Upper lobe of right lung (tissue), 1 donor: ENCODE data around the gene FAXC. TPM values are rescaled to one million over a fixed set of nuclear protein-coding genes. Genes with fewer than 3 reads are reported as not detected.

Source experiments
- ATAC-seq: fragments of 200-7000 bp; cut with Tn5 transposase; one replicate; pipeline ENCODE4 v1.9.1; 2020; ENCODE audit warnings: mild to moderate bottlenecking, moderate library complexity
- DNase-seq: peaks from one replicate; pipeline ENCODE4 v3.0.0-alpha.2; 2020
- H3K27ac ChIP-seq: fragments of 200-600 bp; one replicate; pipeline ENCODE4 v1.8.0; 2022
- H3K27me3 ChIP-seq: fragments of 200-600 bp; one replicate; pipeline ENCODE4 v1.8.0; 2022; ENCODE audit warnings: mild to moderate bottlenecking
- H3K36me3 ChIP-seq: fragments of 200-600 bp; one replicate; pipeline ENCODE4 v1.8.0; 2022
- H3K4me1 ChIP-seq: fragments of 200-600 bp; one replicate; pipeline ENCODE4 v1.8.0; 2022
- H3K4me3 ChIP-seq: fragments of 200-600 bp; one replicate; pipeline ENCODE4 v1.8.0; 2022; ENCODE audit warnings: mild to moderate bottlenecking
- H3K9me3 ChIP-seq: fragments of 200-600 bp; one replicate; pipeline ENCODE4 v1.8.0; 2022
- intact Hi-C: fragments of 100-400 bp; cut with DNase I; formaldehyde crosslinking; loops from one replicate; pipeline ENCODE4 v1.11.0; 2022
- total RNA-seq: library from RNA; stranded (reverse); fragmentation: NEBNext Ultra II Directional; extraction: Animal tissue kit (Norgen Biotek cat#: 25700); gene quantifications from one replicate; pipeline ENCODE4 v1.2.1, GENCODE V29; 2021
- TF ChIP-seq, protein P1 (sequence below): fragments of 200-600 bp; IDR thresholded peaks from one replicate; pipeline ENCODE4 v1.8.0; 2022; ENCODE audit warnings: antibody characterized with exemption
- donor health status: DM: no; HTN: yes; CAD: no; lungs with severe emphysema.

FAXC gene
- total RNA-seq, 1 donor from 2014 or later = 5.4 TPM

DNA sequence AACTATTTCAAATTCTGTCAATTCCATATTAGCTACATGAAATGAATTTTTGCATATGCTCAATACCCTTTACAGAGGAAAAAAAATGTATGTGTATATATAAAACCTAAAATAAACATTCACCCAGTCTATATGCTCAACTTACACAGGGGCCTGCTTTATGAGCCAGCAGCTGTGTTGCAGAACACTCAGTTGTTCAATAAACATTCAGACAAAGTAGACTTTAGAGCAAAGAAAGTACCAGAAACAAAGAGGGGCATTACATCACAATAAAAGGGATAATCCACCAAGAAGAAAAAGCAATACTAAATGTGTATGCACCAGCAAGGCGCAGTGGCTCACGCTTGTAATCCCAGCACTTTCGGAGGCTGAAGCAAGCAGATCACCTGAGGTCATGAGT is 35.0 kb upstream of the FAXC start:
- no peak for DNase-seq
- no peak for ATAC-seq
- no peaks in the 10 kb centered on the region for H3K36me3 ChIP-seq
- H3K27me3 ChIP-seq = no peaks in the 10 kb centered on the region
- TF ChIP-seq, protein P1, sequence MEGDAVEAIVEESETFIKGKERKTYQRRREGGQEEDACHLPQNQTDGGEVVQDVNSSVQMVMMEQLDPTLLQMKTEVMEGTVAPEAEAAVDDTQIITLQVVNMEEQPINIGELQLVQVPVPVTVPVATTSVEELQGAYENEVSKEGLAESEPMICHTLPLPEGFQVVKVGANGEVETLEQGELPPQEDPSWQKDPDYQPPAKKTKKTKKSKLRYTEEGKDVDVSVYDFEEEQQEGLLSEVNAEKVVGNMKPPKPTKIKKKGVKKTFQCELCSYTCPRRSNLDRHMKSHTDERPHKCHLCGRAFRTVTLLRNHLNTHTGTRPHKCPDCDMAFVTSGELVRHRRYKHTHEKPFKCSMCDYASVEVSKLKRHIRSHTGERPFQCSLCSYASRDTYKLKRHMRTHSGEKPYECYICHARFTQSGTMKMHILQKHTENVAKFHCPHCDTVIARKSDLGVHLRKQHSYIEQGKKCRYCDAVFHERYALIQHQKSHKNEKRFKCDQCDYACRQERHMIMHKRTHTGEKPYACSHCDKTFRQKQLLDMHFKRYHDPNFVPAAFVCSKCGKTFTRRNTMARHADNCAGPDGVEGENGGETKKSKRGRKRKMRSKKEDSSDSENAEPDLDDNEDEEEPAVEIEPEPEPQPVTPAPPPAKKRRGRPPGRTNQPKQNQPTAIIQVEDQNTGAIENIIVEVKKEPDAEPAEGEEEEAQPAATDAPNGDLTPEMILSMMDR = no peak
- no peaks in the 10 kb centered on the region for H3K9me3 ChIP-seq
- H3K4me1 ChIP-seq = no peaks in the 10 kb centered on the region
- no peak overlapping the region for H3K27ac ChIP-seq
- no peak overlapping the region for H3K4me3 ChIP-seq
- intact Hi-C loops = no loop called here

DNA sequence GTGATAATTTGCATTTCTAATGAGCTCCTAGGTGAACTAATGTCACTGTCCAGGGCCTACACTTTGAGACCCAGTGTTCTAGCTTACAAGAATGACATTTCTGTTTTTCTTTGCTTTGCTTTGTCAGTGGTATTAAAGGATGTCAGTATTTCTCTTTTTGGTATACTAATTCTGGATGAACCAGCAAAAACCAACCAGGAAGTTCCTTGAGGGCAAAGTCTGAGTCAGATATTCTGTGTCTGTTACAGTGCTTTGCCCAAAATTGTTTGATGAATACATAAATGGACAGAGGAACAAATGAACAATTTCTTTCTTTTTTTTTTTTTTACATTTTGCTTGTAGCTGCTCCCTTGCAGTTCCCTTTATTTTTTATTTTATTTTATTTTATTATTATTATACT is 29.2 kb upstream of the FAXC start:
- TF ChIP-seq, protein P1 = no peak
- ATAC-seq (no peak), DNase-seq (no peak)
- H3K4me1 ChIP-seq = no peaks in the 10 kb centered on the region
- no peak overlapping the region for H3K27ac ChIP-seq
- no peaks in the 10 kb centered on the region for H3K9me3 ChIP-seq
- H3K4me3 ChIP-seq = no peak overlapping the region
- intact Hi-C loops = no loop called here
- no peaks in the 10 kb centered on the region for H3K27me3 ChIP-seq
- no peaks in the 10 kb centered on the region for H3K36me3 ChIP-seq

DNA sequence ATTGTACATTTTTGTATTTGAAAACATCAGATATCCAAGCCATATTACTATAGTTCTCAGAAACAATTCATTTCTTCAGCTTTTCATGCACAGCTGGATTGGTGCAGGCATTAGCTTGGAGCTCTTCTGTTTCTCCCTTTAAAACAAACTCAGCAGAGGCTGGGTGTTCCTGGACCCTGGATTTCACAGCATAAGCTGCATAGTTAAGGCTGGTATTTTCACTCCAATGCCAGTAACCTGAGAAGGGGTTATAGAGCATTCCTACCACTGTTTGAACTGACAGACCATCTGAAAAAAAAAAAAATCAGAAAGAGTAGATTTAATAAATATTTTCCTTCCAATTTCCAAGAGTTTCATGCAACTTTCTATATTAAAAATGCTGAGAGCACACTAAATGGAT is 20.1 kb upstream of the FAXC start:
- H3K27ac ChIP-seq = no peak overlapping the region
- H3K4me3 ChIP-seq = no peak overlapping the region
- no peaks in the 10 kb centered on the region for H3K27me3 ChIP-seq
- no peaks in the 10 kb centered on the region for H3K9me3 ChIP-seq
- TF ChIP-seq, protein P1 = no peak
- no peaks in the 10 kb centered on the region for H3K36me3 ChIP-seq
- no peak for DNase-seq
- H3K4me1 ChIP-seq = no peaks in the 10 kb centered on the region
- ATAC-seq = no peak
- intact Hi-C loops = no loop called here

DNA sequence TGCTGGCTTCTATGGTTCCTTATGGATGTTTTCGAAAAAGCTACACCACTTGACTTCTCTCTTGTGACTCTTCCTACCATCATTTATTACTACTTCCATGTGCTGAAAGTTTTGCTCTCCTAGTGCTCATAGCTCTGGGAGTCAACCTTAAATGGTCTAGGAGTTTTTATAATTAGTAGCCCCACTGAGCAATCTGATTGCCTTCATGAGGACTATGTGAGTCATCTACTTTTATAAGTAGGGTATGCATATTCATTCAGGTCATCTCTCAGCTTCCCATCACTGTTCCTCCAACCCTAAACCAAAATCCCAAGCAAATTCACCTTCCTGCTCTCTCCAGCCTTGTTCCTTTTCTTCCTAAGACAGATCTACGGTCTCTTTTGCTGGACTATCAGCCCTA is 17.4 kb upstream of the FAXC start:
- Histone ChIP-seq H3K4me1 (no peaks in the 10 kb centered on the region), H3K36me3 (no peaks in the 10 kb centered on the region), H3K4me3 (no peak overlapping the region), H3K9me3 (no peaks in the 10 kb centered on the region), H3K27ac (no peak overlapping the region), H3K27me3 (no peaks in the 10 kb centered on the region)
- ATAC-seq (no peak), DNase-seq (no peak)
- intact Hi-C loops = no loop called here
- TF ChIP-seq, protein P1 = no peak

DNA sequence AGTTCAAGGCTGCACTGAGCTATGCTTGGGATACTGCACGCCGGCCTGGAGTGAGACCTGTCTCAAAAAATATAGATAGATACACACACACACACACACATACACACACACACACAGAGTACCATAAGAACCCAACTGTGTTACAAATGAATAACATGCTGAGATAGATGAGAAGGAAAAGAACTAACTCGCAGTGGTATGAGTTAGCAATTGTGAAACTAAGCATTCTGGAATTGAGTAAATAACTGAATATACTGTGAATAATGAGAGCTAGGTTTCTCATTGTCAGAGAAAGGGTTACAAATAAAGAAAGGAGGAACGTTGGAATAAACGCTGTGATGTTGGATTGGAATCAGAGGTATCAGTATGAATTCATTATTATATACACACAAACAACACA is 14.6 kb upstream of the FAXC start:
- TF ChIP-seq, protein P1 = no peak
- H3K4me3 ChIP-seq = no peak overlapping the region
- no peaks in the 10 kb centered on the region for H3K9me3 ChIP-seq
- DNase-seq (no peak), ATAC-seq (no peak)
- no peaks in the 10 kb centered on the region for H3K36me3 ChIP-seq
- H3K27ac ChIP-seq = no peak overlapping the region
- H3K27me3 ChIP-seq = peaks cover 18% of the 10 kb centered on the region
- intact Hi-C loops = no loop called here
- H3K4me1 ChIP-seq = no peaks in the 10 kb centered on the region

DNA sequence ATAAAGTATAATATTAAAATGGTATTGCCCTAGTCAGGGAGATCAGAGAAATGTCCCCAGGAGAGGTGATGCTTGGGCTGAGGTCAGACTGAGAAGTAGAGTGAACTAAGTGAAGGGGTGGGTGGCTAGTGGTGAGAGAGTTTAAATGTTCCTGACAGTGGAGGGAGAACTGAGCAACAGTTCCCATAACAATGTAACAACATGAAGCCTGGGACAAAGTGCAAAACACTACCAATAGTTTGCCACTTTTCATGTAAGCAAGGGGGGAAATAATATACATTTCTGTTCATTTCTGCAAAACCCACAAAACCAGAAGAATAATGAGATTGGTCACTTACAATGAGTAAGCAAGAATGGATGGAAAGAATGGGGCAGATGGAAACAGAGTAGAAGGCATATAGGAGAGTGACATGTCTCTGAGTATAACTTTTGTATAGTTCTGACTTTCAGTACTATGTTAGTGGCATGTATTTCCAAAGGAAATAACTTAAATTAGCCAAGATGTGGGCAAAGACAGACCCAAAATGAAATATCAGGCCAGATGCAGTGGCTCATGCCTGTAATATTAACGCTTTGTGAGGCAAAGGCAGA is 13.3 kb upstream of the FAXC start:
- DNase-seq (no peak), ATAC-seq (no peak)
- Histone ChIP-seq H3K36me3 (no peaks in the 10 kb centered on the region), H3K9me3 (no peaks in the 10 kb centered on the region), H3K4me3 (no peak overlapping the region), H3K4me1 (no peaks in the 10 kb centered on the region), H3K27me3 (peaks cover 18% of the 10 kb centered on the region), H3K27ac (no peak overlapping the region)
- intact Hi-C loops = no loop called here
- TF ChIP-seq, protein P1 = no peak
